H9 (cell line): ENCODE measurements around the gene EDDM3A. TPM values are rescaled to one million over a fixed set of nuclear protein-coding genes. Genes with fewer than 3 reads are reported as not detected.

Experiments
- DNase-seq: peaks from one replicate; pipeline ENCODE4 v3.0.0-alpha.2; 2017
- H2AFZ ChIP-seq: one replicate; pipeline ENCODE4 v1.6.1; 2013; ENCODE audit warnings: mild to moderate bottlenecking, low read length, control low read depth, moderate library complexity
- H2AK5ac ChIP-seq: 2 replicates; pipeline ENCODE4 v1.6.1; 2013; ENCODE audit warnings: low read length, control low read depth, mixed read lengths; ENCODE audit not compliant: insufficient read length
- H2BK120ac ChIP-seq: one replicate; pipeline ENCODE4 v1.6.1; 2013; ENCODE audit warnings: low read depth, mild to moderate bottlenecking, low read length, control low read depth, inconsistent platforms; ENCODE audit not compliant: poor library complexity, severe bottlenecking
- H2BK12ac ChIP-seq: 2 replicates; pipeline ENCODE4 v1.6.1; 2013; ENCODE audit warnings: low read length, control low read depth, mixed read lengths, low read depth; ENCODE audit not compliant: insufficient read length
- H2BK15ac ChIP-seq: 2 replicates; pipeline ENCODE4 v1.6.1; 2013; ENCODE audit warnings: low read depth, low read length, control low read depth
- H2BK20ac ChIP-seq: one replicate; pipeline ENCODE4 v1.6.1; 2013; ENCODE audit warnings: low read depth, mild to moderate bottlenecking, low read length, control low read depth, inconsistent platforms; ENCODE audit not compliant: poor library complexity, severe bottlenecking
- H2BK5ac ChIP-seq: 2 replicates; pipeline ENCODE4 v1.6.1; 2013; ENCODE audit warnings: low read length, control low read depth, mixed read lengths; ENCODE audit not compliant: insufficient read length
- H3K14ac ChIP-seq: 2 replicates; pipeline ENCODE4 v1.6.1; 2013; ENCODE audit warnings: low read length, control low read depth; ENCODE audit not compliant: insufficient read depth
- H3K18ac ChIP-seq: 2 replicates; pipeline ENCODE4 v1.6.1; 2013; ENCODE audit warnings: low read depth, mild to moderate bottlenecking, mixed read lengths, low read length, control low read depth; ENCODE audit not compliant: insufficient read length
- H3K23ac ChIP-seq: 2 replicates; pipeline ENCODE4 v1.6.1; 2013; ENCODE audit warnings: low read length, control low read depth, mixed read lengths, low read depth; ENCODE audit not compliant: insufficient read length
- H3K23me2 ChIP-seq: 2 replicates; pipeline ENCODE4 v1.6.1; 2013; ENCODE audit warnings: low read depth, mild to moderate bottlenecking, mixed read lengths, low read length, control low read depth; ENCODE audit not compliant: insufficient read length, poor library complexity, severe bottlenecking
- H3K27ac ChIP-seq: 2 replicates; pipeline ENCODE4 v1.5.1; 2013; ENCODE audit warnings: low read length, control low read depth, mixed read lengths, low read depth; ENCODE audit not compliant: insufficient read length
- H3K27me3 ChIP-seq: 2 replicates; pipeline ENCODE4 v1.6.1; 2013; ENCODE audit warnings: low read length, control low read depth, inconsistent platforms; ENCODE audit not compliant: insufficient read depth
- H3K4ac ChIP-seq: 2 replicates; pipeline ENCODE4 v1.6.1; 2013; ENCODE audit warnings: low read depth, mild to moderate bottlenecking, control low read depth, inconsistent platforms, low read length, moderate library complexity
- H3K4me1 ChIP-seq: 2 replicates; pipeline ENCODE4 v1.6.1; 2013; ENCODE audit warnings: low read length, control low read depth, inconsistent platforms; ENCODE audit not compliant: insufficient read depth
- H3K4me2 ChIP-seq: 2 replicates; pipeline ENCODE4 v1.6.1; 2013; ENCODE audit warnings: low read length, control low read depth, mixed read lengths; ENCODE audit not compliant: insufficient read length, insufficient read depth
- H3K56ac ChIP-seq: 2 replicates; pipeline ENCODE4 v1.6.1; 2013; ENCODE audit warnings: low read depth, mild to moderate bottlenecking, mixed read lengths, low read length, control low read depth; ENCODE audit not compliant: insufficient read length
- H3K79me1 ChIP-seq: 2 replicates; pipeline ENCODE4 v1.6.1; 2013; ENCODE audit warnings: low read depth, mild to moderate bottlenecking, moderate library complexity, low read length, control low read depth, inconsistent platforms; ENCODE audit not compliant: insufficient read depth, poor library complexity, severe bottlenecking
- H3K79me2 ChIP-seq: 2 replicates; pipeline ENCODE4 v1.6.1; 2013; ENCODE audit warnings: low read length, control low read depth, inconsistent platforms; ENCODE audit not compliant: insufficient read depth
- H3K9ac ChIP-seq: 2 replicates; pipeline ENCODE4 v1.6.1; 2013; ENCODE audit warnings: low read length, control low read depth, mixed read lengths; ENCODE audit not compliant: insufficient read length; ENCODE audit errors: extremely low read depth
- H3K9me3 ChIP-seq: one replicate; pipeline ENCODE4 v1.6.1; 2013; ENCODE audit warnings: low read depth, low read length, inconsistent platforms; ENCODE audit not compliant: control insufficient read depth
- H3T11ph ChIP-seq: one replicate; pipeline ENCODE4 v1.6.1; 2013; ENCODE audit warnings: mild to moderate bottlenecking, low read length, control low read depth, inconsistent platforms
- H4K20me1 ChIP-seq: one replicate; pipeline ENCODE4 v1.6.1; 2013; ENCODE audit not compliant: control insufficient read depth, insufficient read length, insufficient read depth
- H4K5ac ChIP-seq: 2 replicates; pipeline ENCODE4 v1.6.1; 2013; ENCODE audit warnings: low read depth, mild to moderate bottlenecking, mixed read lengths, low read length, control low read depth; ENCODE audit not compliant: insufficient read length
- H4K8ac ChIP-seq: replicated peaks from 2 replicates; pipeline ENCODE4 v1.6.1; 2013; ENCODE audit warnings: low read length, control low read depth, mixed read lengths, low read depth; ENCODE audit not compliant: insufficient read length
- H4K91ac ChIP-seq: 2 replicates; pipeline ENCODE4 v1.6.1; 2013; ENCODE audit warnings: low read depth, mild to moderate bottlenecking, moderate library complexity, mixed read lengths, low read length, control low read depth; ENCODE audit not compliant: insufficient read length
- H3K27ac Mint-ChIP-seq, 3 experiments: 2 replicates in 2 of 3; 3 replicates in 1 of 3; pipeline ENCODE4 v1.8.0; 2020 to 2021; ENCODE audit warnings: mixed read lengths in 3 of 3, mild to moderate bottlenecking in 1 of 3, moderate library complexity in 1 of 3
- H3K27me3 Mint-ChIP-seq: 2 replicates; pipeline ENCODE4 v1.8.0; 2021; ENCODE audit warnings: low read depth, mild to moderate bottlenecking, moderate library complexity, mixed read lengths
- H3K36me3 Mint-ChIP-seq, 3 experiments: 2 replicates in 2 of 3; 3 replicates in 1 of 3; pipeline ENCODE4 v1.8.0; 2020 to 2021; ENCODE audit warnings: low read depth in 3 of 3, mixed read lengths in 3 of 3; ENCODE audit not compliant: insufficient read depth in 1 of 3
- H3K4me1 Mint-ChIP-seq, 2 experiments: 2 replicates each; pipeline ENCODE4 v1.8.0; 2020; ENCODE audit warnings: mixed read lengths in 2 of 2
- H3K4me3 Mint-ChIP-seq, 2 experiments: 2 replicates in 1 of 2; 3 replicates in 1 of 2; pipeline ENCODE4 v1.8.0; 2020 to 2021; ENCODE audit warnings: mild to moderate bottlenecking in 2 of 2, mixed read lengths in 2 of 2, moderate library complexity in 1 of 2
- H3K9me3 Mint-ChIP-seq, 2 experiments: 2 replicates in 1 of 2; 3 replicates in 1 of 2; pipeline ENCODE4 v1.8.0; 2020; ENCODE audit warnings: mild to moderate bottlenecking in 2 of 2, mixed read lengths in 2 of 2, moderate library complexity in 1 of 2
- CTCF ChIP-seq: fragments of 200-600 bp; sonication (generic); conservative IDR thresholded peaks from 3 replicates; pipeline ENCODE4 v1.8.0; 2021; ENCODE audit warnings: antibody characterized with exemption, mild to moderate bottlenecking
- WGBS: extraction: QIAGEN DNeasy Blood & Tissue Kit; methylation state at CpG from one replicate; pipeline ENCODE4 v1.1.7; 2013; ENCODE audit warnings: missing lambda C conversion rate, low lambda C conversion rate, mixed read lengths; ENCODE audit not compliant: insufficient read length; ENCODE audit errors: extremely low coverage; 5-methylcytosine and 5-hydroxymethylcytosine counted together
- total RNA-seq: library from RNA; stranded (reverse); gene quantifications from 2 replicates; pipeline ENCODE4 v1.2.1, GENCODE V29; 2021

EDDM3A gene
- total RNA-seq, 1 experiment from 2014 or later = not detected

GRCh38 chr14:20754308-20754707 is 8.6 kb downstream of the EDDM3A start:
- Histone ChIP-seq H3K9ac (no peak overlapping the region), H2AK5ac (no peak overlapping the region), H3K9me3 (peaks cover 13% of the 10 kb centered on the region), H3K56ac (no peak overlapping the region), H3K23ac (no peak overlapping the region), H3K79me2 (no peaks in the 10 kb centered on the region), H2AFZ (no peak overlapping the region), H3K4me2 (no peak overlapping the region), H2BK5ac (no peak overlapping the region), H3K4me1 (0 out of 2 replicates have a peak, but pooled peaks cover 6% of the 10 kb centered on the region), H3K79me1 (no peaks in the 10 kb centered on the region), H3K27me3 (no peaks in the 10 kb centered on the region; the same call in 1 of the 2 replicates), H4K5ac (no peak overlapping the region), H3T11ph (no peak overlapping the region), H2BK120ac (no peak overlapping the region), H4K91ac (no peak overlapping the region), H4K20me1 (no peaks in the 10 kb centered on the region), H3K14ac (no peak overlapping the region), H4K8ac (no peak overlapping the region), H2BK20ac (no peak overlapping the region), H3K4ac (no peak overlapping the region), H3K18ac (no peak overlapping the region), H3K23me2 (no peaks in the 10 kb centered on the region), H2BK12ac (no peak overlapping the region), H3K27ac (no peak overlapping the region), H2BK15ac (no peak overlapping the region)
- Mint-ChIP-seq H3K27me3 (peaks cover 2% of the 10 kb centered on the region; the same call in 1 of the 2 replicates), H3K9me3 (peaks cover 10 to 19% of the 10 kb centered on the region in 2 experiments), H3K4me1 (peaks cover 19% of the 10 kb centered on the region in 2 experiments), H3K27ac (no peak overlapping the region), H3K36me3 (peaks cover 4 to 23% (median 22%) of the 10 kb centered on the region in 3 experiments; a peak in 6 of 7 replicates), H3K4me3 (no peak overlapping the region)
- WGBS = no CpG with 5 or more reads among the region's 2 CpGs
- no peak for DNase-seq
- no peak for TF ChIP-seq CTCF
